GM18520 (cell line): Measurements from ENCODE around the gene PDZD7.

ENCODE experiments used
- ATAC-seq: cut with Tn5 transposase; IDR thresholded peaks from one replicate; pipeline ENCODE4 v1.9.1; 2021; ENCODE audit not compliant: unreplicated experiment

PDZD7 gene

DNA sequence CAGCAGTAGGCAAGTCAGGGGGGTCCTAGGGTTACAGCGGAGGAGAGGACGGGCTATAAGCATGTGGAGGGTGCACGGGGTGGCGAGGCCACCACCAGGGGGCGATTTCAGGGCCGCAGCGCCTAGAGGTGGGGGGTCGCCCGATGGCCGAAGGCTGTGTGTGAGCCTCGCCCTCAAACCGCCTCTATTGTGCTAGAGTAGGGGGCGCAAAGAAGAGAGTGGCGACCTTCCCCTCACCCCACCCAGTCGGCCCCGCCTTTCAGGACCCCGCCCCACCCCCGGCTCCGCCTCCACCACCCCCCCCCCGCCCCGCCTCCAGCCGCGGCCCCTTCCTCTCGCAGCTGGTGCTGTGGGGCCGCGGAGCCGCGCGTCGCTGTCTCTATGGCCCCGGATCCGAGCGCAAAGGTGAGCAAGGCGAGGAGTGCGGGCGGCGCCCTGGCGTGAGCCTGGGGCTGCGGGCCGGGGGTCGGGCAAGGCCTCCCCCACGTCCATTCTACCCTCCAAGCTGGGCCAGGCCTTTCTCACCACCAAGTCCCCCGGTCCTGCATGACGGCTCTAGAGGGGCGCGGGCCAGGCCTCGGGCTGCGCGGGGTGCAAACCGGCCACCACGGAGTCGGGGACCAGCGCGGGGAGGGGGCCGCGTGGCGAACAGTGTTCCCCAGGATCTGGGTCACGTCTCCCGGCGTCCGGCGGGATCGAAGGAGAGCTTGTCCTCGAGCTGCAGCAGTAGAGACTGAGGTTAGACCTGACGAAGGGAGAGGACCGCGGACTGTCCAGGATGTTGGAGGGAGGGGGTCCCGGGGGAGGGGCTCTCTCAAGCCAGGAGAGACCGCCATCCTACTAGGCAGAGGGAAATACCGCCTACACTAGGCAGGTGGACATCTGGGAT, 61.5 kb downstream of the PDZD7 start, which contains the start of gene SEMA4G:
Gene SEMA4G, plus strand, starts transcription at position 318 of the 889 bp plus-strand sequence. CDS start 3,409 bp downstream, outside the sequence.
- ATAC-seq = no peak

DNA sequence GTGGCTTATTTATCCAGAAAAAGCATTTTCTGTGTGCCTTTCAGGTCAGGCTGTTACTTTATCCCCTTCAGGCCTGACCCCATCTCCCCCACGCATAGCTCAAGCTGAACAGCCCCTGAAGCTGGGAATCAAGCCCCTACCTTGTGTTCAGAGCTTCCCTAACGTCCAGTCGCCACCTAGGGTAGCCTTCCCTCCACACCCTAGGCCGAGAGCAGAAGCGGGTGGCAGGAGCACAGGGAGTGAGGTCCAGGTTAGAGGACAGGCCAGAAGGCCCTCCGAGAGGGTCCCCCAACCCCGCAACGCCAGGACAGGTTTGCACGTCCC, 62.1 kb downstream of the PDZD7 start:
- ATAC-seq = no peak

- no peak for ATAC-seq
Measured at GRCh38 chr10:100968062-100968736, 62.7 kb downstream of the PDZD7 start.

GRCh38 chr10:100967332-100967731, 63.6 kb downstream of the PDZD7 start:
- no peak for ATAC-seq

DNA sequence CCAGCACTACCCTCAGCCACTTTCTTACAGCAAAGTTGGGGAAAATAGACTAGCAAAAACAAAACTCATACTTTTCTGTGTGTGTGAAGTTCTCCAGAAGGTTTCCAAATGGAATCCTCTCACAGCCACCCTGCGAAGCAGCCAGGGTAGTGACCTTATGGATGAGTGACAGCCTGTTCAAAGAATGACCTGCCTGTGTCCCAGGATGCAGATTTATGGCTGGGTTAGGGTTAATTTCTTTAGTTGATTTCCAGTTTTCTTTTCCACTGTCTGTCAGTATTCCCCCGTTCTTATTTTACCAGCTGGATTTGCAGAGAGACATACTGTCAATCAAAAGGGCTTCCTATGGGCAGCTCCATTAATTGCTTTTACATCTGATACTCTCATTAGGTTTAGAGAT, 64.0 kb downstream of the PDZD7 start:
- ATAC-seq = no peak

GRCh38 chr10:100965820-100966219, 65.1 kb downstream of the PDZD7 start:
- ATAC-seq = no peak

DNA sequence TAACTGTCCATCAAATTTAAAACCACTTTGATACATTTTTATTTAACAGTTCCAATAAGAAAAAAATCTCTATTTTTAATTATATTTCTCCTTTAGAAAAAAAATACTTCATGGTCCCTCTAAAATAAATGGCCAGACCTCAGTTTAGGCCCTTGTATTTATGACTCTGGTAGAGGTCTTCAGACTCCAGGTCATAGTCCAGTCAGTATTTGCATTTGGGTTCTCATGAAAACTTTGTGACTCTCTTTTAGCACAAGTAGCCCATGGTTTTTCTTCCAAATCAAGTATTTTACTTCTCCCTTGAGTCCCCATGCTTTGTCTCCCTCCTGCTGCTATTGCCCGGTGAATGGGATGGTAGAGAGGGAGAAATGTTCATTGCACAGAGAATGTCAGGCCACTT, 67.1 kb downstream of the PDZD7 start:
- no peak for ATAC-seq

GRCh38 chr10:100962351-100963080, 68.4 kb downstream of the PDZD7 start:
- no peak for ATAC-seq

DNA sequence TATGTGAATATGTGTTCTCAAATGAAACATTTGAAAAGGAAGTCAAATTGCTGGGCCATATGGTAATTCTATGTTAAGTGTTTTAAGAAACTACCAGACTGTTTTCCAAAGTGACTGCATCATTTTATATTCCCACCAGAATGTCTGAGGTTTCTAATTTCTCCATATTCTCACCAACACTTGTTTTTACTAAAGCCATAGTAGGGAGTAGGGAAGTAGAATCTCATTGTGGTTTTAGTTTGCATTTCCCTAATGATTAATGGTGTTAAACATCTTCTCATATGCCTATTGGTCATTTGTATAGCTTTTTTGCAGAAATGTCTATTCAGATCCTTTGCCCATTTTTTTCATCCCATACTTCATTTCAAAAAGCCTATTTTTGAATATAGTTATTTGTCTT, 70.7 kb downstream of the PDZD7 start:
- no peak for ATAC-seq
